HUES64 (cell line): ENCODE results near the gene GPR137C.

Experiments used
- H3K27ac ChIP-seq: 2 replicates; pipeline ENCODE4 v1.7.0; 2013; ENCODE audit warnings: low read depth, low read length, inconsistent platforms
- H3K27me3 ChIP-seq: 2 replicates; pipeline ENCODE4 v1.6.1; 2013; ENCODE audit warnings: mild to moderate bottlenecking, low read length; ENCODE audit not compliant: insufficient read depth
- H3K36me3 ChIP-seq: 2 replicates; pipeline ENCODE4 v1.6.1; 2013; ENCODE audit warnings: mild to moderate bottlenecking, low read length; ENCODE audit not compliant: insufficient read depth
- H3K4me1 ChIP-seq: 2 replicates; pipeline ENCODE4 v1.6.1; 2013; ENCODE audit warnings: mild to moderate bottlenecking, low read length, moderate library complexity; ENCODE audit not compliant: insufficient read depth
- H3K4me3 ChIP-seq: 2 replicates; pipeline ENCODE4 v1.5.1; 2013; ENCODE audit warnings: mild to moderate bottlenecking, low read length, moderate library complexity
- H3K9ac ChIP-seq: 2 replicates; pipeline ENCODE4 v1.6.1; 2013; ENCODE audit warnings: mild to moderate bottlenecking, low read depth, low read length
- H3K9me3 ChIP-seq: 2 replicates; pipeline ENCODE4 v1.6.1; 2013; ENCODE audit warnings: low read depth, low read length; ENCODE audit not compliant: insufficient read depth
- WGBS: fragments of 150-250, 120-280 bp; methylation state at CpG from one replicate; pipeline ENCODE4 v1.1.7; 2013; ENCODE audit warnings: missing lambda C conversion rate; 5-methylcytosine and 5-hydroxymethylcytosine counted together

GPR137C gene

GRCh38 chr14:52545584-52546317, 6.9 kb upstream of the GPR137C start:
- Histone ChIP-seq H3K4me1 (peaks cover 11% of the 10 kb centered on the region; the same call in 1 of the 2 replicates), H3K9me3 (no peaks in the 10 kb centered on the region), H3K9ac (no peak overlapping the region), H3K27me3 (no peaks in the 10 kb centered on the region), H3K27ac (no peak overlapping the region), H3K4me3 (no peak overlapping the region), H3K36me3 (0 out of 2 replicates have a peak, but pooled peaks cover 3% of the 10 kb centered on the region)
- WGBS = 93% methylated on average over 7 of the region's 7 CpGs

GRCh38 chr14:52546318-52546670, 6.3 kb upstream of the GPR137C start:
- H3K9me3 ChIP-seq = no peaks in the 10 kb centered on the region
- no peak overlapping the region for H3K27ac ChIP-seq
- H3K27me3 ChIP-seq = no peaks in the 10 kb centered on the region
- no peak overlapping the region for H3K4me3 ChIP-seq
- 92% methylated on average over 4 of the region's 4 CpGs for WGBS
- 0 out of 2 replicates have a peak, but pooled peaks cover 3% of the 10 kb centered on the region for H3K36me3 ChIP-seq
- peaks cover 13% of the 10 kb centered on the region; the same call in 1 of the 2 replicates for H3K4me1 ChIP-seq
- no peak overlapping the region for H3K9ac ChIP-seq

DNA sequence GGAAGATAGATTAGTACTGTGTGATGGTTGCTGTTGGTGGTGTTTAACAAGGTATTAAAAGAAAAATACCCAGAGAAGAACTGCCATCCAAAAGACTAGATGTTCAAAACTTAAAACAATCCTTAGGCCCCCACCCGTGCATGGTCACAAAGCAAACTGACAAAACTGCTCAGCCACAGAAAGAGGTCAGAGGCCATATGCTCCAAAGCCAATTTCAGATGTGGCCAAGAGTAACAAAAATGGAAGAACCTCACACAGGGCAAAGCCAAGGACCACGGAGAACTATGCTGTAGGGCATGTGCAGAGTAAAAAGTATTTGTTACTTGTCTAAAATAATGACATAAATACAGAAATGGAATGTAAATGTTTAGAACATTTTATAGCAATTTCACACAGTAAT, 5.6 kb upstream of the GPR137C start:
- Histone ChIP-seq H3K27me3 (no peaks in the 10 kb centered on the region), H3K4me3 (no peak overlapping the region), H3K27ac (no peak overlapping the region), H3K4me1 (peaks cover 13% of the 10 kb centered on the region; the same call in 1 of the 2 replicates), H3K36me3 (0 out of 2 replicates have a peak, but pooled peaks cover under 1% of the 10 kb centered on the region), H3K9me3 (no peaks in the 10 kb centered on the region), H3K9ac (no peak overlapping the region)
- WGBS = 85% methylated on average over 2 of the region's 2 CpGs

- no peaks in the 10 kb centered on the region for H3K9me3 ChIP-seq
- H3K27me3 ChIP-seq = no peaks in the 10 kb centered on the region
- 97% methylated on average over 3 of the region's 3 CpGs for WGBS
- H3K36me3 ChIP-seq = no peaks in the 10 kb centered on the region
- H3K4me1 ChIP-seq = peaks cover 13% of the 10 kb centered on the region; the same call in 1 of the 2 replicates
- H3K27ac ChIP-seq = no peak overlapping the region
- no peak overlapping the region for H3K4me3 ChIP-seq
- no peak overlapping the region for H3K9ac ChIP-seq
Measured at GRCh38 chr14:52547526-52547925, 5.1 kb upstream of the GPR137C start.

DNA sequence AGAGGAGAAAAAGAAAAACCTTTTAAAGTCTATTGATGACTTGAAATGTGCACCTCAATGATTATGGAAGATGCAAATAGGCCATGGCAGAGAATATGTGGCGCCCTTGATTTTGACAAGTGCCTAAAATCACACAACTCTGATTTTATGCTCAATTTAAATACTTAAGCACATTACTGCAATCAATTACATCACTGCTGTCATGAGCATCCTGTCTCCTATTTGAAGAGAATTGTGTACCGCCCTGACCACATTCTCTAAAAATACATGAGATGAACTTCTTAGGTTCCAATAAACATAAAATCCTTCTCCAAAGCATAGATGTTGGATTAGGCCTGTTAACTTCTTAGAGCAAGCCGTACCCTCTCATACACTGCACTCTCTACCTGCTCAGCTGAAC, 2.0 kb upstream of the GPR137C start:
- no peak overlapping the region for H3K27ac ChIP-seq

GRCh38 chr14:52551205-52551604, 1.4 kb upstream of the GPR137C start:
- peak overlapping the region; percentile 95 for H3K4me3 ChIP-seq
- no peak overlapping the region for H3K27ac ChIP-seq

More for the DNA sequence above, 2.0 kb upstream of the GPR137C start:
- no peaks in the 10 kb centered on the region for H3K9me3 ChIP-seq
- H3K4me1 ChIP-seq = peaks cover 15% of the 10 kb centered on the region; the same call in 1 of the 2 replicates
- no peaks in the 10 kb centered on the region for H3K36me3 ChIP-seq
- H3K27me3 ChIP-seq = peaks cover 17% of the 10 kb centered on the region
- H3K9ac ChIP-seq = no peak overlapping the region
- WGBS = 94% methylated on average over 3 of the region's 3 CpGs
- peak overlapping the region; percentile 8; the same call in 1 of the 2 replicates for H3K4me3 ChIP-seq

DNA sequence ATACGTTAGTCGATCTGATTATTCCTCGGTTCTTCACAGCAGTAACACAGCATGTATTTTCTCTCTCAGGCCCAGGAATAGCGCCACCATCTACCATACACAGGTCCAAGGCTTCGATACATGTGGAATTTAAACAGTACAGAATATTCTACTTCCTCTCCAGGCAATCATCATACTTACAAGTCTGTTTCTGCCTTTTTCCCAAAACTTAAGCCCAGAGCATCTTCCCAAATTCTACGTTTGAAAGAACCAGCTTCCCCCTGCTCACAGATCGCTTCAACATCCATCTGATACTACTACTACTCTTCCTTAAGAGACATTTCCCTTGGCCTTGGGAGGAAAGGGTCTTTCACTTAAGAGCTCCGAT, 957 bp upstream of the GPR137C start:
- H3K27ac ChIP-seq = peak overlapping the region; percentile 75
- WGBS = 6% methylated on average over 8 of the region's 8 CpGs
- peak overlapping the region; percentile 80 for H3K9ac ChIP-seq
- H3K27me3 ChIP-seq = peaks cover 17% of the 10 kb centered on the region
- no peaks in the 10 kb centered on the region for H3K36me3 ChIP-seq
- peaks cover 9% of the 10 kb centered on the region; the same call in 1 of the 2 replicates for H3K4me1 ChIP-seq
- peak overlapping the region; percentile 95 for H3K4me3 ChIP-seq
- no peaks in the 10 kb centered on the region for H3K9me3 ChIP-seq

More at GRCh38 chr14:52551205-52551604, 1.4 kb upstream of the GPR137C start:
- Histone ChIP-seq H3K9ac (peak overlapping the region; percentile 80), H3K4me1 (peaks cover 9% of the 10 kb centered on the region; the same call in 1 of the 2 replicates), H3K9me3 (no peaks in the 10 kb centered on the region), H3K36me3 (no peaks in the 10 kb centered on the region), H3K27me3 (peaks cover 17% of the 10 kb centered on the region)
- WGBS = 58% methylated on average over 5 of the region's 6 CpGs

GRCh38 chr14:52553002-52553670, 500 bp downstream of the GPR137C start:
- Histone ChIP-seq H3K4me3 (peak overlapping the region; percentile 95), H3K4me1 (peaks cover 9% of the 10 kb centered on the region; the same call in 1 of the 2 replicates), H3K9me3 (no peaks in the 10 kb centered on the region), H3K36me3 (no peaks in the 10 kb centered on the region), H3K27ac (peak overlapping the region; percentile 34; the same call in 1 of the 2 replicates), H3K27me3 (peaks cover 17% of the 10 kb centered on the region), H3K9ac (peak overlapping the region; percentile 68)
- WGBS = under 1% methylated on average over 65 of the region's 69 CpGs

DNA sequence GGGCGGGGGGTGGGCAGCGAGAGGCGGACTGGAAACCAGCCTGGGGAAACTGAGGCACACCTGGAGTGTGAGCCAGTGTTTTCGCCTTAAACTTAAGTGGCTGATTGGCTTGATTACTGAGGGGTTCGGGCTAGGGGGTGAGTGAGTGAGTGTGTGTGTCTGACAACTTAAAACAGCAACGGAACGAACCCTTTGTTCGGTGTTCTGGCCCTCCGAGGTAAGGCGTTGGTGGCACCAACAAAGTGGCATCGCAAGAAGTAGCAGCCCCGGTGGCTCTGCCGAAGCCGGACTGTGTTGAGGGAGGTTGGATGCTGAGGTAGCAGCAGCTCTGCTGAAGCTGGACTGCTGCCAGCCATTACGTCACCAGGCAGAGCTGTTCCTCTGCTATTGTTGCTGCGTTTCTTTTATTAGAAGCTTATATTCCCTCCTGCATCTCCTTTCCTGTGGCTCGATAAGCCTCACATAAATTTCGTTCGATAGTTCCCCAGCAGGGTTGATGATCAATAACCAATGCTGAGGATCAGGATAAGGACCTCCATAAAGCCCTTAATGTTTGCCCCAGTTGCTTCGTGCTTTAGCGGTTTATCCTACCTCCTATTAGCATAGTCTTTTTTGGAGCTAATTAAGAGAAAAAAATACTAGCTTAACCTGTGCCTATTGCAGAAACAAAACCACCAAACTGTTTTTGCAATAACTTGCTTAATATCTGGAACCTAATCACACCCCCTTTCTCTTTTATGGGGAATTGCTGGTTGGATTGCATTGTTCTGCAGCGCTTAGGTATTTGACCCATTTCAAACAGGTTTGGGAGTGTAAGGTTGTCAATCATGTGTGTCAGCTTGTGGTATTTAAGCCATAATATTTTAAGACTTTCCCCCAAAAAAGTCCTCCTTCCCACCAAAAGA, 1.3 kb downstream of the GPR137C start:
- Histone ChIP-seq H3K9me3 (no peaks in the 10 kb centered on the region; the same call in 1 of the 2 replicates), H3K9ac (peak overlapping the region; percentile 68), H3K27me3 (peaks cover 17% of the 10 kb centered on the region), H3K4me3 (peak overlapping the region; percentile 95), H3K36me3 (no peaks in the 10 kb centered on the region), H3K4me1 (peaks cover 9% of the 10 kb centered on the region; the same call in 1 of the 2 replicates), H3K27ac (no peak overlapping the region)
- 2% methylated on average over 21 of the region's 22 CpGs for WGBS

DNA sequence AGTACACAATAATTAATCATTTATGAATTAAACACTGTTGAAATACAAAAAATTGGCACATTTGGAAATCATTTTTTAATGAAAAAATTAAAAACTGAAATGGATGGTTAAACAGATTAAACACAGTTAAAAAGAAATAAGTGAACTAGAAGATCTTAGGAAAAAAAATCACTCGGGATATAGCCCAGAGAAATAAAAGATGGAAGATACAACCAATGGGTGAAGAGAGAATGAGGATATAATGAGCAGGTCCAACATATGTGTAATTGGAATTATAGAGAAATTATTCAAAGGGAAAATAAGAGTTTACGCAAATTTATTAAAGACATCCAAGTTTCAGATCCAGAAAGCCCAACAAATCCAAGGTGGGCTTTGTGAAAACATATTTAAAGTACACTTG, 6.1 kb downstream of the GPR137C start:
- no peak overlapping the region for H3K9ac ChIP-seq
- H3K27me3 ChIP-seq = peaks cover 16% of the 10 kb centered on the region
- WGBS = 98% methylated on average over 2 of the region's 2 CpGs
- peaks cover 5% of the 10 kb centered on the region; the same call in 1 of the 2 replicates for H3K4me1 ChIP-seq
- H3K27ac ChIP-seq = no peak overlapping the region
- no peaks in the 10 kb centered on the region for H3K36me3 ChIP-seq
- no peaks in the 10 kb centered on the region; the same call in 1 of the 2 replicates for H3K9me3 ChIP-seq
- H3K4me3 ChIP-seq = no peak overlapping the region
